ACHN (cell line): ENCODE data around the gene PTK7.
"Not testable (repeated sequence)": the region's sequence is repeated elsewhere in the genome, so short reads cannot be mapped to it uniquely, and the experiment has no call there.

Experiments used
- DNase-seq: peaks from one replicate; pipeline ENCODE4 v3.0.0-alpha.2; 2015
- in situ Hi-C: cut with HindIII; loops from 2 replicates; pipeline ENCODE4 v1.10.0; 2017; ENCODE audit warnings: low sequenced_read_pairs, low pct_ligation_motif_present, low pct_unique_long_range_greater_than_20kb

The PTK7 gene

DNA sequence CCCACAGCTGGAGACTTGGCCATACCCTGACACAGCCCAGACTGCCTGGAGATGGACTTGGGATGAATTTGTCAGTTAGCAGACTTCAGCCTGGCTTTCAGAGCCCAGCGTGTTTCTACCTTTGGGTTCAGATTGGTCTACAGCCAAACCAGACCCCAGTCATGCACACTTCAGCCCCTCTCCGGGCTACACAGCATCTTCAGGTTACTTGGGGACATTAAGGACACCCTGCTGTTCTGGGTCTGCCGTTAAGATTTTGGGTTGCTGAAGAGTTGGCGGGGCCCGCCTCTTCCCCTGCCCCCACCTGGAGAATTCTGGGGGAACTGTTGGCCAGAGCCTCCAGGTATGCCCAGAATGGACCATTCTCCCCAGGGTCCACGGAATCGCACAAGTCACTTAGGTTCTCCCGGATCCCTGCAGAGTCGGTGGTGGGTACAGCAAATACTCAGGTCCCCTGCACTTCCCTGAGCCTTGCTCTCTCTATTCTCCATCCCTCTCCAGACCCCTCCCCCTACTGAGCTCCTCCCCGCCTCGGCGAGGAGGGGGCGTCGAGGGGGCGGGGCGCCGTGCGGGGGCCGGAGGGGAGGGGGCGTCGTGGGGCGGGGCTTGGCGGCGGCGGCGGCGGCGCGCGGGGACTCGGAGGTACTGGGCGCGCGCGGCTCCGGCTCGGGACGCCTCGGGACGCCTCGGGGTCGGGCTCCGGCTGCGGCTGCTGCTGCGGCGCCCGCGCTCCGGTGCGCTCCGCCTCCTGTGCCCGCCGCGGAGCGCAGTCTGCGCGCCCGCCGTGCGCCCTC lies at the start of gene PTK7:
PTK7 (plus strand) TSS at position 645 of the 794 bp plus-strand sequence. CDS start 175 bp downstream, outside the sequence.
- peak; percentile 46 for DNase-seq
- in situ Hi-C loops: no loop called here

DNA sequence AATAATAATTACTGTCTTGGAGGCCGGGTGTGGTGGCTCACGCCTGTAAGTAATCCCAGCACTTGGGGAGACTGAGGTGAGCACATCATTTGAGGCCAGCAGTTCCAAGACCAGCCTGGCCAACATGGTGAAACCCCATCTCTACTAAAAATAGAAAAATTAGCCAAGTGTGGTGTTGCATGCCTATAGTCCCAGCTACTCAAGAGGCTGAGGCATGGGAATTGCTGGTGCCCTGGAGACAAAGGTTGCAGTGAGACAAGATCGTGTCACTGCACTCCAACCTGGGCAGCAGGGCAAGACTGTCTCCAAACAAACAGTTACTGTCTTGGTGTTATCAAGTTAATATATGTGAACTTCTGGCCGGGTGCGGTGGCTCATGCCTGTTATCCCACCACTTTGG lies 49.7 kb upstream of the PTK7 start:
- no peak for DNase-seq
- in situ Hi-C loops: no loop called here

DNA sequence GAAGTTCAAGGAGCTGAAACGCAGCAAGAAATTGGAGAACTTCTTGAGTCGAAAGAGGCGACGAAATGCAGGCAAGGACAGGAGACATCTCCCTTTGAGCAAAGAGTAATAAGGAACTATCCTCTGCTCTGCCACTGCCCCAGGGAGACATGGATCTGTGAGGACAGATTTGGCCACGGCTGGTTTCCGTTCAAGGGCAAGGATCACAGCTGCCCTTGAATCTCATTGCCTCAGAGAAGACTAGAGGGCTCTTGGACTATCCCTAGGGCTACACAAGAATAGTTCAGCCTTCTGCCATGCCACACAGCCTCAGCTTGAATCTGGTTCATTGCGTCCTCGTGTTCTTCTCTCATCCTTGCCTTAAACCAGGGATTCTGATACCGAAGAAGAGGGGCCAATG lies 47.0 kb upstream of the PTK7 start:
- in situ Hi-C loops: no loop called here
- DNase-seq: no peak

- DNase-seq: no peak
- in situ Hi-C loops: no loop called here
Observed at GRCh38 chr6:43032326-43032725, 43.8 kb upstream of the PTK7 start.

DNA sequence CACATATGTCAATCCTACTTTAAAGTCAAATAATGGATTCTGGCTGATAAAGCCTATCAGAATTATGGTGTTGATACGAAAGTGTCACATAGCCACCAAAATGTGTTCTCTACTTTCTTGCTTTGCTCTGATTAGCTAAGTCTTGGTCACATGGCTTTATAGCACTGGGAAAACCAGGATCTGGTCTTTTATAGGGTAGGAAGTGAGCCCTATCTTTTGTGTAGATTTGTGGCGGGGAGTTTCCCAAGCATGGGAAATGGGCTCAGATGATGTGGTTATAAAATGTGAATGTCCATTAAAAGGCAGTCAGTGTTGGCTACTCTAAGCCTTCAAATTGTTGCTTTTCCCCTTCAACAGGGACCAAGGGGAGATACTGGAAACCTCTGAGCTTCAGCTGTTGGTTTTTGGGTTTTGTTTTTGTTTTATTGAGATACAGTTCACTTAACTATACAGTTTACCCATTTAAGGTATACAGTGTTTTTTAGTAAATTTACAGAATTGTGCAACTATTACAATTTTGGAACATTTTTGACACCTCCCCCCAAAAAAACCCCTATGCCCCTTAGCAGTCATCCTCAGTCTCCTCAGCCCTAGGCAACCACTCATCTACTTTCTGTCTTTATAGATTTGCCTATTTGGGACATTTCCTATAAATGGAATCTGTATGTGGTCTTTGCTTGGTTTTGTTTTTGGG lies 42.5 kb upstream of the PTK7 start:
- no peak for DNase-seq
- in situ Hi-C loops: no loop called here

GRCh38 chr6:43034190-43034525 lies 42.0 kb upstream of the PTK7 start:
- in situ Hi-C loops: no loop called here
- no peak for DNase-seq

- in situ Hi-C loops: no loop called here
Observed at GRCh38 chr6:43035495-43036194, 40.5 kb upstream of the PTK7 start.

DNA sequence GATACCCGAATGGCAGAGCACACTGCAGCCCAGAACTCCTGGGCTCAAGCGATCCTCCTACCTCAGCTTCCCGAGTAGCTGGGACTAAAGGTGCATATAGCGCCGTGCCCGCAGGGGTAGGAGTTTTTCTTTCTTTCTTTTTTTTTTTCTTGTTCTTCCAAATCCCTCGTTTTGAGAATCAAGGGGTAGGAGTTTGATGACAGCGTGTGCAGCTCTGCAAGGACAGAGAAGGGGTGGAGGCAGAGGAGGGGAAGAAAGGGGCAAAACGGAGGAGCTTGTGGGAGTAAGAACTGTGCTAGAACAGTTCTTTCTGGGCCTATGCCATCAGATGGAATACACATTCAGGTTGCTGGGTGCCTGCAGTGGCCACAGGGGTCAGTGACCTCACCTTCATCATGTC lies 39.4 kb upstream of the PTK7 start:
- in situ Hi-C loops: no loop called here
- no peak for DNase-seq

More at GRCh38 chr6:43035495-43036194, 40.5 kb upstream of the PTK7 start:
- DNase-seq: no peak

GRCh38 chr6:43037197-43037596 lies 38.9 kb upstream of the PTK7 start:
- no peak for DNase-seq
- in situ Hi-C loops: no loop called here

DNA sequence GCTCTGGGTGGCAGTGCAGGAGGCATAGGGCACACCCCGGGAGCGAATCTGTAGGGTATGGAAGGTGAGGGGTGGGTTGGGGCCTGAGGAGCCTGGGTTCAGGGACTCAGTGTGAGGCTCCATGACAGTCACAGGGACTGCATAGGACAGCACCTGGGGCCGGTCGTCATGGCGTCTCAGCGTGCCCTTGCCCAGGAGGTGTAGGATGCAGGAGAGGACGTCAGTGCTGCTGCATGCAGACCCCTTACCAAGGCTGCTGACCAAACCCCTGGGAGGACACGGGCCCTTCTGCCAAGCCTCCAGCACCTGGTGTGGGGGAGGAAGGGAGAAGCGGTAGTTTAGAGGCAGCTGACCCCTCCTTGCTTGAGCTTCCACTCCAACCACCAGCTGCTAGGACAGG lies 38.4 kb upstream of the PTK7 start:
- in situ Hi-C loops: no loop called here

DNA sequence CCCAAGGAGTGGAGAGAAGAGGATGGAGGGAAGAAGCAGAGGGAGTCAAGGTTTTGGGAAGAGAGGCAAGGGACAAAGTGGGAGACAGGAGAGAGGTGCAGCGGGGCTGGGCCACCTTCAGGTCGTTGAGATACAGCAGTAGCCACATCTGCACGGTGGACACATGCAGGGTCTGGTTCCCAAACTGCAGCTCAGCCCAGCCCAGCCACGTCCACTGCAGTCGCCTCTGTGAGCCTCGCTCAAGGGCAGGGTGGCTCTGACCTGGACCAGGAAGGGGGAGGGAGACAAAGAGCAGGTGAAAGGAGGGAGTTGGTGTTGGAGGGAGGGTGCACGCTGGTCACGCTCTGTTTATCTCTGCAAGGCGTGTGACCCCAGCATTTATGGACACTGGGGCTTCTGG lies 37.4 kb upstream of the PTK7 start:
- in situ Hi-C loops: no loop called here
- no peak for DNase-seq

More for the DNA sequence above, 38.4 kb upstream of the PTK7 start:
- DNase-seq: no peak

GRCh38 chr6:43040542-43041257 lies 35.4 kb upstream of the PTK7 start:
- DNase-seq: no peak
- in situ Hi-C loops: no loop called here

DNA sequence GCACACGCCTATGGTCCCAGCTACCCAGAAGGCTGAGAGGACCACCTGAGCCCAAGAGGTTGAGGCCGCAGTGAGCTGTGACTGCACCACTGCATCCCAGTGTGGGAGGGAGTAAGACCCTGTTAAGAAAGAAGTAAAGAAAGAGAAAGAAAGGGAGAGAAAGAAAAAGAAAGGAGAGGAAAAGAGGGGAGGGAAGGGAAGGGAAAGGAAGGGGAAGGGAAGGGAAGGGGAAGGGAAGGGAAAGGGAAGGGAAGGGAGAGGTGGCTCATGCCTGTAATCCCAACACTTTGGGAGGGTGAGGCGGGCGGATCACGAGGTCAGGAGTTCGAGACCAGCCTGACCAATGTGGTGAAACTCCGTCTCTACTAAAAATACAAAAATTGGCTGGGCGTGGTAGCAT lies 34.6 kb upstream of the PTK7 start:
- DNase-seq, in situ Hi-C loops: not testable (repeated sequence)

DNA sequence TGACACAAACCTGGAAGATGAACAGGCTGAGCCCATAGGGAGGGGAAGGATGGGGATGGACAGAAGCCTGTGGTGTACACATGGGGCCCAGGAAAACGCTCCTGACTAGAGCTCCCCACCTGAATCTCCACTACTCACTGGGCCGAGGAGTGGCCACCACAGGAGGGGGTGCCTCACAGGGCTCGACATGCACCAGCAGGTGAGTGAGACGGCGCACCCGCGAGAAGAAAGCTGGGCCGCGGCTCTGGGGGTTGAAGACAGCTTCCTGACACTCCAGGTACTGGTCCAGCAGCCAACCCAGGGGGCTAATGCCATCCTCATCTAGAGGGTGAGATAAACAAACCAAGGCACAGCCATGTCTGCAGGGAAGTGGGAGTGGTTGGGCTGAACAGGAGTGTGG lies 32.8 kb upstream of the PTK7 start:
- in situ Hi-C loops: no loop called here
- no peak for DNase-seq

DNA sequence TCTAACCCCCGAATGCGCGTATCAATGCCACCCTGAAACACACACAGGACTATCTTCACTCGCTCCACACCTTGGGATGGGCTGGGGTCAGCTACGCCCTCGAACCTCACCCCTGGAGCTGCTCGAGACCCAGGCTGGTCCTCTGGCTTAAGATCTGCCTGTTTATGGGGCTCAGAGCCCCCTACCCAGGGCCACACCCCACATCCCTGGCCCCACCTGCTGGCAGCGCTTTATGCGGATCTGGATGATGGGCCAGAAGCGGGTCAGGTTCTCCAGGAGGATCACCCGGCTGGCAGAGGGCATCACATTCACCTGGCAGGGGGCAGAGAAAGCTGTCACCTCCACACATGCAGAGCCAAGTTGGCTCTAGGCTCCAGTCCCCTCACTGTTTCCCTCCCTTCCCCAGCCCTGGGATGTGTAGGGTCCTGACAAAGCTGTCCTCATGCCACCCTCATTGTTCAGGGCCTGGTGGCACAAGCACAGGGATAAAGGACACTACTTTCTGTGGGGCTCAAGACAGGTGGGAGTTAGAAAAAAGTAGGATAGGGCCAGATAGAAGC lies 30.7 kb upstream of the PTK7 start:
- in situ Hi-C loops: no loop called here
- DNase-seq: no peak

DNA sequence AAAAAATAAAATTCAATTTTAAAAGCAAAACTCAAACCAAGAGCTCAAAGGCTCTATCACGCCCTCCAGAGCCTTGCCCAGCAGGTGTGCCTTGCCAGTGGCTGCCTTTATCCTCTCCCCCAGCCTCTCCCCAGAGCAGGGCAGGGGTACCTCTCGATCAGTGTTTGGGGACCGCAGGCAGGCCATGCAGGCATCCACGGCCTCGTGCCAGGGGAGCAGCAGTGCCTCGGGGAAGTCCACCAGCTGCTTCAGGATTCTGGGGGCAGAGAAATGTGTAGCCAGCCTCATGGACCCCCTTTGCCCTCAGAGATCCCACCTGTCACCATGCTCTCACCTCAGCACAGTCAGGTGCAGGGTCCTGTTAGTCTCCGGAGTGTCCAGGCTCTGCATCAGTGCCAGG lies 28.1 kb upstream of the PTK7 start:
- DNase-seq: no peak
- in situ Hi-C loops: no loop called here

GRCh38 chr6:43050981-43051380 lies 25.1 kb upstream of the PTK7 start:
- no peak for DNase-seq
- in situ Hi-C loops: no loop called here

- in situ Hi-C loops: no loop called here
Observed at GRCh38 chr6:43052225-43052841, 23.8 kb upstream of the PTK7 start.

More at GRCh38 chr6:43052225-43052841, 23.8 kb upstream of the PTK7 start:
- no peak for DNase-seq
